GM23248 (cell line): Measurements from ENCODE around the gene COQ8B.

ENCODE experiments used
- EZH2 ChIP-seq: fragments of 200-600 bp; sonication (generic); IDR thresholded peaks from 2 replicates; pipeline ENCODE4 v1.6.1; 2018; ENCODE audit warnings: antibody characterized with exemption, mild to moderate bottlenecking; ENCODE audit not compliant: insufficient read depth, poor library complexity, severe bottlenecking
- EZH2phosphoT487 ChIP-seq: fragments of 200-600 bp; sonication (generic); IDR thresholded peaks from 2 replicates; pipeline ENCODE4 v1.6.1; 2018; ENCODE audit warnings: antibody characterized with exemption, moderate library complexity, mild to moderate bottlenecking, low read depth; ENCODE audit not compliant: insufficient read depth

DNA sequence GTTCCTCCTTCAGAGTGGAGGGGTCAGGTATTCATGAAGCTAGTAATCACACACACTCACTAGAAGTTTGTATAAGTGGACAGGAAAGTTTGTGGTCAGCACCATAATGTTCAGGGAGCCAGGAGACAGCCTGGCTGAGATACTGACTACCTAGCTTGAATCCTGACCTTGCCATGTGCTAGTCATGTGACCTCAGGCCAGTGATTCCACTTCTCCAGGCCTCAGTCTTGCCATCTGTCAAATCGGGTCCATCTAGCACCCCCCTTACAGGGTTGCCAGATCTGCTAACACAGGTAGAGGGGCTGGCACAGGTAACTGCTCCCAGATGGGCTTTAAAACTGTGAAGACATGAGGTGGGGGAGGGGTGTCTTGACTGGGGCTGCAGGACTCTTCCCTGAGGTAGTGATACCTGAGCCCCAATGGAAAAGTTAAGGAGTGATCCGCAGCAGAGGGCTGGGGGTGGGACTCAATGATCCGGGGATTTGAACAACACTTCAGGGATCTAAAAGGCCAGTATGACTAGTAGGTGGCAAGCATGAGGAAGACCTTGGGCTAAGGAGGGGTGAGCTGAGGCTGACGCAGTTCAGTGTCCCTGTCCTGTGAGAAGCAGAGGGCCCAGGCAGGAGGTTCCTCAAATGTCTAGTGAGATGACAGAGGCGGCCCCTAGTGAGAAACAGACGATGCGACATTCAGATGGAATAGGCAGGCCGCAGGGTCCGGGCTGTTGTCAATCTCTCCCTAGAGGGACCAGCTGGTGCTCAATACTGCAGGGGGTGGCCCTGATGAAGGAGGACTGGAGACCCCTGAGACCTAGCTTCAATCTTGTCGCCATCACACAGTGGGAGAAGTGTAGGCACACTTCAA, 25.1 kb upstream of the COQ8B start:
- no peak for TF ChIP-seq EZH2
- TF ChIP-seq EZH2phosphoT487, result no peak
